Stimulated activated CD4-positive, alpha-beta T cell treated with anti-CD3 and anti-CD28 coated beads, Interleukin-2, amount 100 ng/mL, for 48 hours (primary cell): ENCODE data around the gene NOM1.

Experiments used
- DNase-seq, 2 donors: peaks; one replicate each; pipeline ENCODE4 v3.0.0-alpha.2; 2020

The NOM1 gene

GRCh38 chr7:157004521-157005455 is 55.3 kb downstream of the NOM1 start:
- DNase-seq = no peak

- no peak for DNase-seq
These were observed 56.1 kb downstream of the NOM1 start for GRCh38 chr7:157005456-157006204.

DNA sequence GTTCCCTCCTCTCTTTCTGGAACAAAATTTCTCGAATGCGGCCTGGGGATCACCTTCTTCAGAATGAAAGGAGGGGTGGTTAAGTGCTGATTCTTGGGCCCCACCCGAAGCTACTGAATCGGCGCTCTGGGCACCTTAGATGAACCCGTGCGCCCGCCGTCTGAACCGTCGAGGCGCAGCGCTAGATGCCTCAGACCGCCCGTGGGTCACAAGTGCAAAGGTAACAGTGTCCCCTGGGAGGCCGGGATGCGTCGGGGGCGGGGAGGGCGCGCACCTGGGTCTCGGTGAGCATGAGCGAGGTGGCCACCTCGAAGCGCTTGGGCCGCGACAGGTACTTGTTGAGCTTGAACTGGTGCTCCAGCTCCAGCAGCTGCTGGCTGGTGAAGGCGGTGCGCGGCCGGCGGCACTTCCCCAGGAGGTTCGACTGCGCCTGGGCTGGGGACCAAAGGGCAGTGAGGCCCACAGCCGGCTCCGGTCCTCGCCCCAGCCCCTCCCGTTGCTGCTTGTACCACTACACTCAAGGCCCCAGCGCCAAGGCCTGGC is 56.8 kb downstream of the NOM1 start:
- DNase-seq = no peak

GRCh38 chr7:157006829-157007469 is 57.4 kb downstream of the NOM1 start:
- no peak for DNase-seq

DNA sequence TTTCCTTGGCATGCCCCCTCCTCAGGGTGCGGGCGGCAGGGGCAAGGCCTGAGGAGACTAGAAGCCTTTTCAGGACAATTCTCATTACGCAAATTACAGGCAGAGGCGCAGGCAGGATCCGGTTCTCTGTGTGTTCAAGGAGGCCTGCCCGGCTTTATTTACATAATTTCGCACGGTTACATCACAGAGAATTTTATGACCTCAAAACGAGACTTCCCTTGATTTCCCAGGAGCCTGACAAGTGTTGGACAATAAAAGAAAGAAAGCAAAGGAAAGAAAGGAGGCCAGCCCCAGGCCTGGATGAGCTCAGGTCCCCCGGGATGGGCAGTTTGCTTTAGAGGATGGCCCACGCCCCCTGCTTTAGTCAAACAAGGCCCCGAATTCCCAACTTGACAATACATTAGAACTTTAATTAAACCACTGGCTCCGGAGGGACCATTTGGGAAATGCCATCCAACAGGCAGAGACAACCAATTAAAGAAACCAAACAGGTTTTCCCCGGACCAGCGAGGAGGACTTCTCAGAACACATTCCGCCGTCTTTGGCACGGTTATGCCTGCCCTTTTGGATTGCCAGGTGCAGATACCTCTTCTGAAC is 58.1 kb downstream of the NOM1 start:
- DNase-seq = no peak

DNA sequence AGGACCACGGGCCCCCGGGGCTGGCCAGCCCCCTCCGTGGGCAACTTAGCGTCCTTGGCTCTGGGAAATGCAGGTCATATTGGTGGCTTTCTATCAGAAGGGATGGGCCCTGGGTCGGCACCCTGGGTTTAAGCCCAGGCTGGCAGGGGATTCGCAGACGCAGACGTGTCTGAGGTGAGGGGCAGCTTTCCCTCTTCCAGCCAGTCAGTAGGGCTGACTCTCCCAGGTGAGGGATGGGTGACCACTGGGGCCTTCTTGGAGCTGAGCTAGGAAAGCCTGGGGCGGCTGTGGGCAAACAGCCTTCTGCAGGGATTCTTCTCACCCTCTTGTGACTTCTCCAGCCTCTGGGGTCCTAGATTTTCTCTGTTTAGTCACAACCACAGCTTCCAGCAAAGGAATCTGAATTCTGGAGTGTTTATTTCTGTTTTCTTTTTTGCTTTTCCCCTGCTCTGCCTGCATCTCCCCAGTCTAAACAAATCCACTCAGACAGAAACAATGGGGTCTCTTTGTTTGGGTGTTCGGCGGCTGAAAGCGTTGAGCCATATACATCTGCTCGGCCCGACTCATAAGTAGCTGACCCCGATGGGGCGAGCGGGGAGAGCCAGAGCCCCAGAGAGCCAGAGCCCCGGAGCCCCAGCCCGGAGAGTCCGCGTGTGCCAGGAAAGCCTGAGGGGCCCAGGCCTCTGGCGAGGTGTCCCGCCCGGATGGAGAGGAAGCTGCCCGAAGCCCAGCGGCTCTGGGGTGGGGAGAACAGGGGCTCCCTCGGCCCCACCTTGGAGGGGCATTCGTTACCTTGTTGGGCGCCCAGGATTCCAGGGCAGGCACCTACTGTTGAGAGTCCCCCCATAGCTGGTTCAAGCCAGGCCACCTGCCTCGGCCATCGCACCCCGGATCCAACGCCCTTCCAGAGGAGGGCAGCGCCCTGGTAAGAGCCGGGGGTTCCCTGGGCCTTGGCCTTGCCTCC is 59.0 kb downstream of the NOM1 start:
- no peak for DNase-seq

- DNase-seq = no peak
These were observed 59.8 kb downstream of the NOM1 start for GRCh38 chr7:157009170-157009777.

DNA sequence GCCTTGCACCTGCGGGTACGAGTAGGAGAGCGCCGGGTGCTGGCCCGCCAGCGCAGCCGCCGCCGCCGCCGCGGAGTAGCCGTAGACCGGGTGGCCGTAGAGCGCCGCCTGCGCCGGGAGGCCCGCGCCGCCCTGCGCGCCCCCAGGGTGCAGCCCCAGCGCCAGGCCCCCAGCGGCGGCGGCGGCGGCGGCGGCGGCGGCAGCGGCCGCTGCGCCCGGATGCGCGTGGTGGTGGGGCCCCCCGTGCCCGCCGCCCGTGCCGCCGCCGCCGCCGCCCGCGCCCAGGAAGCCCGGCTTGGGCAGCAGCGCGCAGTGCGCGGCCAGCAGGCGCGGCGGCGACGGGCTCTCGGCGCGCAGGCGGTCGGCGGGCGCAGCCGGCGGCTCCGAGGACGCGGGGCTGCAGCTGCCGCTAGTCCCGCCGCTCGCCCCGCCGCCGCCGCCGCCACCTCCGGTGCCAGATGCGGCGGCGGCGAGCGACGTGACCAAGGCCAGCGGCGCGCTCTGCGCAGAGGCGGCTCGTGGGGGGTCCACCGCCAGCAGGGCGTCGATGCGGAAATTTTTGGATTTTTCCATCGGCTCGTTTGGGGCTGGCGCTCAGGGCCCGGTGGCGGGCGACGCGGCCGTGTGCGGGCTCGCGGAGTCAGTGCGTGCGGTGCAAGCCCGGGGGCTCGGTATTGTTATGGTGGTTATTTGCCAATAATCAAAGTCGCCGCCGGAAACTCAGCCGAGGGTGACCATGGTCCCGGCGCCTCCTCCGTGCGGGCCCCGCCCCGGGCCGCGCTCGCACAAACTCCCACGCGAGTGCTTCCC is 60.5 kb downstream of the NOM1 start:
- no peak for DNase-seq

- DNase-seq = peak in 1 of 2 donors; percentile 38
These were observed 61.2 kb downstream of the NOM1 start, which contains the start of gene MNX1 for GRCh38 chr7:157010588-157011332. Gene MNX1 (minus strand): TSS chr7:157010663. CDS start chr7:157010350, 313 bp downstream.

GRCh38 chr7:157011333-157012112 is 62.0 kb downstream of the NOM1 start:
- no peak for DNase-seq

- DNase-seq = no peak
These were observed 62.6 kb downstream of the NOM1 start for GRCh38 chr7:157012113-157012547.

DNA sequence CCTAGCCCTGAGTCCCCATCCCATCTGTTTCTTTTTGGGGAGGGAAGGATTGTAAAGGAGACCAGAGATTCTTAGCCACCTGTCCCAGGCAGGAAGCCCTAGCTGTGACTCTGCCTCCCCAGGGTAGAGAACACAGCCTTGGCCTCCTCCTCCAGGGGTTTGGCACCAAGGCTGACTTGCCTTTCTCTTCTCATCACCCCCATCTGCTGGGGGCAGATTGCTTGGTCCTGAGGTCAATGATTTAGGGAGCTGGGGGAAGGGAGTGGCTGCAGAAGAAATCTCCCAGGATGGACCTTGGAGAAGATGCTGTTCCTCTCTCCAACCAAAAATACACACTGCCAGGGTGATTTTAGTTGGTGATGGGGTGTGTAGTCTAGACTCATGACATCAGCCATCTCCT is 63.6 kb downstream of the NOM1 start:
- no peak for DNase-seq

- no peak for DNase-seq
These were observed 64.4 kb downstream of the NOM1 start for GRCh38 chr7:157013602-157014549.

GRCh38 chr7:157014635-157015555 is 65.4 kb downstream of the NOM1 start:
- no peak for DNase-seq

GRCh38 chr7:157016024-157016351 is 66.5 kb downstream of the NOM1 start:
- DNase-seq = no peak

GRCh38 chr7:157016352-157017041 is 67.0 kb downstream of the NOM1 start:
- no peak for DNase-seq
